CD14-positive monocyte (primary cell): ENCODE results near the gene CMTM2. TPM values are rescaled to one million over a fixed set of nuclear protein-coding genes. Genes with fewer than 3 reads are reported as not detected.

ENCODE experiments used
- DNase-seq, 3 donors: peaks; one replicate each; pipeline ENCODE4 v3.0.0-alpha.2; 2011 to 2022
- H2AFZ ChIP-seq: 2 replicates; pipeline ENCODE4 v1.6.0; 2012; ENCODE audit warnings: mild to moderate bottlenecking, low read depth, low read length, inconsistent platforms; ENCODE audit not compliant: insufficient read depth, poor library complexity, severe bottlenecking
- H3K27ac ChIP-seq, 2 donors: 1 replicate in 1 of 2; 2 replicates in 1 of 2; pipeline ENCODE4 v1.5.1; 2012 to 2013; ENCODE audit warnings: low read length in 2 of 2, control low read depth in 1 of 2, inconsistent platforms in 1 of 2, low read depth in 1 of 2, mild to moderate bottlenecking in 1 of 2
- H3K27me3 ChIP-seq, 2 donors: one replicate each; pipeline versions ENCODE4 v1.6.0 to v1.6.1; 2011 to 2013; ENCODE audit warnings: low read length in 2 of 2; ENCODE audit not compliant: control insufficient read depth in 2 of 2, insufficient read depth in 2 of 2
- H3K36me3 ChIP-seq, 2 donors: replicated peaks in 1 of 2; 1 replicate in 1 of 2; 2 replicates in 1 of 2; pipeline versions ENCODE4 v1.5.1 to v1.6.1; 2012 to 2013; ENCODE audit warnings: low read length in 2 of 2, control low read depth in 1 of 2, inconsistent platforms in 1 of 2, mild to moderate bottlenecking in 1 of 2; ENCODE audit not compliant: insufficient read depth in 2 of 2, control insufficient read depth in 1 of 2
- H3K4me1 ChIP-seq, 2 donors: 1 replicate in 1 of 2; 2 replicates in 1 of 2; pipeline versions ENCODE4 v1.5.1 to v1.6.1; 2012 to 2013; ENCODE audit warnings: low read length in 2 of 2, control low read depth in 1 of 2, inconsistent platforms in 1 of 2, mild to moderate bottlenecking in 1 of 2, moderate library complexity in 1 of 2; ENCODE audit not compliant: insufficient read depth in 2 of 2, control insufficient read depth in 1 of 2
- H3K4me2 ChIP-seq: replicated peaks from 2 replicates; pipeline ENCODE3; 2012; ENCODE audit warnings: low read length, moderate library complexity, mild to moderate bottlenecking; ENCODE audit not compliant: poor library complexity, severe bottlenecking; ENCODE audit errors: extremely low read depth
- H3K4me3 ChIP-seq, 3 experiments: fragments of 200-600 bp in 1 of 3; sonication (generic) in 1 of 3; replicated peaks in 1 of 3; 1 replicate in 2 of 3; 2 replicates in 1 of 3; pipeline ENCODE4 v1.5.1; 2011 to 2013; ENCODE audit warnings: low read length in 3 of 3, mild to moderate bottlenecking in 3 of 3, control low read depth in 2 of 3, low read depth in 2 of 3, inconsistent platforms in 1 of 3, moderate library complexity in 1 of 3
- H3K79me2 ChIP-seq: 2 replicates; pipeline ENCODE4 v1.6.0; 2012; ENCODE audit warnings: mild to moderate bottlenecking, control low read depth, inconsistent platforms, low read length, moderate library complexity; ENCODE audit not compliant: insufficient read depth
- H3K9ac ChIP-seq: 2 replicates; pipeline ENCODE4 v1.6.0; 2017; ENCODE audit warnings: low read length, mild to moderate bottlenecking; ENCODE audit not compliant: insufficient read depth, poor library complexity, severe bottlenecking
- H3K9me3 ChIP-seq, 2 donors: replicated peaks in 1 of 2; 1 replicate in 1 of 2; 2 replicates in 1 of 2; pipeline versions ENCODE4 v1.5.1 to v1.6.1; 2012 to 2013; ENCODE audit warnings: low read length in 2 of 2, control low read depth in 1 of 2; ENCODE audit not compliant: control insufficient read depth in 1 of 2, insufficient read depth in 1 of 2
- H4K20me1 ChIP-seq: 2 replicates; pipeline ENCODE4 v1.6.0; 2012; ENCODE audit warnings: mild to moderate bottlenecking, low read length, control low read depth, moderate library complexity; ENCODE audit not compliant: insufficient read depth
- H3K27ac Mint-ChIP-seq, 7 donors: one replicate each; pipeline ENCODE4 v1.8.0; 2020; ENCODE audit warnings: mild to moderate bottlenecking in 7 of 7, mixed read lengths in 7 of 7, moderate library complexity in 6 of 7, inconsistent platforms in 2 of 7
- H3K27me3 Mint-ChIP-seq, 3 donors: one replicate each; pipeline ENCODE4 v1.8.0; 2021 to 2022; ENCODE audit warnings: low read depth in 3 of 3, mild to moderate bottlenecking in 3 of 3, mixed read lengths in 3 of 3, moderate library complexity in 3 of 3, inconsistent platforms in 1 of 3
- H3K36me3 Mint-ChIP-seq, 2 donors: one replicate each; pipeline ENCODE4 v1.8.0; 2020; ENCODE audit warnings: mixed read lengths in 2 of 2, inconsistent platforms in 1 of 2, mild to moderate bottlenecking in 1 of 2
- H3K4me1 Mint-ChIP-seq: one replicate; pipeline ENCODE4 v1.8.0; 2020; ENCODE audit warnings: mild to moderate bottlenecking, mixed read lengths
- H3K4me3 Mint-ChIP-seq, 2 donors: one replicate each; pipeline ENCODE4 v1.8.0; 2020; ENCODE audit warnings: mild to moderate bottlenecking in 2 of 2, mixed read lengths in 2 of 2, moderate library complexity in 1 of 2
- H3K9me3 Mint-ChIP-seq, 7 donors: one replicate each; pipeline ENCODE4 v1.8.0; 2020 to 2022; ENCODE audit warnings: mixed read lengths in 7 of 7, mild to moderate bottlenecking in 6 of 7, moderate library complexity in 6 of 7, inconsistent platforms in 2 of 7
- CTCF ChIP-seq: fragments of 200-600 bp; IDR thresholded peaks from one replicate; pipeline ENCODE4 v1.8.0; 2022; ENCODE audit warnings: antibody characterized with exemption, mild to moderate bottlenecking
- WGBS: methylation state at CpG from one replicate; pipeline ENCODE4 v1.1.5; 2013; ENCODE audit warnings: missing lambda C conversion rate; ENCODE audit not compliant: insufficient coverage; 5-methylcytosine and 5-hydroxymethylcytosine counted together
- intact Hi-C, 2 donors: fragments of 100-400 bp; cut with micrococcal nuclease; formaldehyde crosslinking; loops; one replicate each; pipeline versions ENCODE4 v1.15.0 to v1.15.1; 2023
- polyA plus RNA-seq, 3 donors: library from polyadenylated mRNA; depleted of rRNA in 1 of 3; unstranded in 2 of 3; stranded (reverse) in 1 of 3; fragments of 300-500 nt in 2 of 3; fragments of >200 nt in 1 of 3; fragmentation: Illumina TruSeq in 2 of 3; gene quantifications; 1 replicate in 2 of 3; 2 replicates in 1 of 3; pipeline ENCODE4 v1.2.3, GENCODE V29; 2012 to 2021

The CMTM2 gene
- polyA plus RNA-seq, 3 donors: 11.0 to 41.6 (median 39.1) TPM

DNA sequence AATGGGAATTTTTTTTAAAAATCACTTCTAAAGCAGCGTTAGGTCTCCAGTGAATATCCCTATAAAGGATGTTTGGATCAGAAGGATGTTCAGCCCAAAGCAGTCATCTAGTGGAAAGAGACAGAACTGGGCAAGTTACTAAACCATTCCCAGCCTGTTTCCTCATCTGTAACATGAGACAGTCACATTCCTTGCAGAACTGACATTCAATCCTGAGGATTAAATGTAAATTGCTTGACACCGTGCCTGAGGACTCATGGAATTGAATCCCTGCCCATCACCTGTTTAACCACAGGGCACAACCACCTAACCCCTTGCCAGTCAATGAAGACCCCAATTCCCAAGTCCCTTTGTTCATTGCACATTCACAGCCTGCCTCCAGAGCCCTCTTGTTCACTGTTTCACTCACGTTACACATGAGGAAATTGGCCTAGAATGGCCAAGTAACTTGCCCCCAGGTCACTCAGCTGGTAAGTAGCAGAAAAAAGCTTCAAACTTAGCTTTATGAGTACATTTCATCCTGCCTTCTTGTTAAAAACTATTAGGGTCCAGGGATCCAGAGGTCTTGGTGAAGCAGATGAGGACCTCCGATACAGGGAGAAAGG, 1.4 kb downstream of the CMTM2 start:
- no peak for DNase-seq
- no peaks in the 10 kb centered on the region for H3K79me2 ChIP-seq
- H4K20me1 ChIP-seq: no peaks in the 10 kb centered on the region
- Mint-ChIP-seq H3K27ac (peak overlapping the region in 1 of 7 donors; percentile 56), H3K4me3 (peak overlapping the region in 1 of 2 donors; percentile 88), H3K27me3 (peaks cover 36 to 39% (median 38%) of the 10 kb centered on the region in 3 donors), H3K4me1 (peaks cover 52% of the 10 kb centered on the region), H3K9me3 (peaks cover 0 to 11% (median 4%) of the 10 kb centered on the region in 7 donors), H3K36me3 (peaks cover 34 to 36% of the 10 kb centered on the region in 2 donors)
- no peak overlapping the region for H3K27ac ChIP-seq
- H3K4me1 ChIP-seq: peaks cover 29 to 32% of the 10 kb centered on the region in 2 donors
- no peak for TF ChIP-seq CTCF
- intact Hi-C loops: no loop called here
- H3K9ac ChIP-seq: no peak overlapping the region
- H3K36me3 ChIP-seq: no peaks in the 10 kb centered on the region
- H2AFZ ChIP-seq: no peak overlapping the region
- 92% methylated on average over 3 of the region's 4 CpGs for WGBS
- H3K9me3 ChIP-seq: peaks cover 0 to 6% of the 10 kb centered on the region in 2 donors
- no peak overlapping the region for H3K4me2 ChIP-seq
- H3K4me3 ChIP-seq: no peak overlapping the region
- peaks cover 27 to 32% of the 10 kb centered on the region in 2 donors for H3K27me3 ChIP-seq

GRCh38 chr16:66581246-66581952, 2.1 kb downstream of the CMTM2 start:
- Histone ChIP-seq H3K4me3 (no peak overlapping the region), H3K9me3 (peaks cover 0 to 6% of the 10 kb centered on the region in 2 donors), H3K27ac (no peak overlapping the region), H3K36me3 (no peaks in the 10 kb centered on the region), H3K79me2 (no peaks in the 10 kb centered on the region), H4K20me1 (no peaks in the 10 kb centered on the region), H2AFZ (no peak overlapping the region), H3K4me1 (peaks cover 36 to 39% of the 10 kb centered on the region in 2 donors), H3K27me3 (peaks cover 27 to 32% of the 10 kb centered on the region in 2 donors), H3K4me2 (no peak overlapping the region), H3K9ac (no peak overlapping the region)
- Mint-ChIP-seq H3K36me3 (peaks cover 31 to 34% of the 10 kb centered on the region in 2 donors), H3K27ac (peak overlapping the region in 1 of 7 donors; percentile 56), H3K9me3 (peaks cover 0 to 11% (median 4%) of the 10 kb centered on the region in 7 donors), H3K4me3 (no peak overlapping the region), H3K27me3 (peaks cover 38 to 39% (median 39%) of the 10 kb centered on the region in 3 donors), H3K4me1 (peaks cover 58% of the 10 kb centered on the region)
- intact Hi-C loops: no loop called here
- WGBS: 90% methylated on average over 2 of the region's 3 CpGs
- DNase-seq: no peak
- TF ChIP-seq CTCF: no peak
